Smooth muscle cell (in vitro differentiated cells): Measurements from ENCODE around the gene ATG9A. TPM values are rescaled to one million over a fixed set of nuclear protein-coding genes. Genes with fewer than 3 reads are reported as not detected.

Source experiments
- DNase-seq: peaks from one replicate; lab custom pipeline; 2025; ENCODE audit not compliant: unreplicated experiment; lab: John Stamatoyannopoulos, UW
- H2AFZ ChIP-seq: fragments of 200-600 bp; sonication (generic); 2 replicates; pipeline ENCODE4 v1.6.0; 2016; ENCODE audit warnings: antibody characterized with exemption, low read depth, mild to moderate bottlenecking
- H3F3A ChIP-seq: fragments of 200-600 bp; sonication (generic); 2 replicates; pipeline ENCODE4 v1.6.0; 2017; ENCODE audit warnings: antibody characterized with exemption, low read depth
- H3K27ac ChIP-seq: fragments of 200-600 bp; sonication (generic); 2 replicates; pipeline ENCODE4 v1.5.1; 2016; ENCODE audit warnings: low read depth, mild to moderate bottlenecking
- H3K27me3 ChIP-seq: fragments of 200-600 bp; sonication (generic); 2 replicates; pipeline ENCODE4 v1.6.1; 2016; ENCODE audit warnings: low read depth, mild to moderate bottlenecking
- H3K36me3 ChIP-seq: fragments of 200-600 bp; sonication (generic); 2 replicates; pipeline ENCODE4 v1.5.1; 2016; ENCODE audit warnings: low read depth
- H3K4me1 ChIP-seq: fragments of 200-600 bp; sonication (generic); 2 replicates; pipeline ENCODE4 v1.5.1; 2016; ENCODE audit warnings: low read depth
- H3K4me2 ChIP-seq: fragments of 200-600 bp; sonication (generic); 2 replicates; pipeline ENCODE4 v1.6.0; 2016; ENCODE audit warnings: mild to moderate bottlenecking
- H3K4me3 ChIP-seq: fragments of 200-600 bp; sonication (generic); 2 replicates; pipeline ENCODE4 v1.5.1; 2016; ENCODE audit warnings: mild to moderate bottlenecking
- H3K79me2 ChIP-seq: fragments of 200-600 bp; sonication (generic); 2 replicates; pipeline ENCODE4 v1.6.0; 2016; ENCODE audit warnings: low read depth, mild to moderate bottlenecking
- H3K9ac ChIP-seq: fragments of 200-600 bp; sonication (generic); 2 replicates; pipeline ENCODE4 v1.6.0; 2016; ENCODE audit warnings: low read depth
- H3K9me3 ChIP-seq: fragments of 200-600 bp; sonication (generic); replicated peaks from 2 replicates; pipeline ENCODE4 v1.5.1; 2016; ENCODE audit warnings: low read depth
- H4K20me1 ChIP-seq: fragments of 200-600 bp; sonication (generic); 2 replicates; pipeline ENCODE4 v1.6.0; 2016; ENCODE audit warnings: low read depth
- CTCF ChIP-seq: fragments of 200-600 bp; sonication (generic); IDR thresholded peaks from 2 replicates; pipeline ENCODE4 v1.5.1; 2017; ENCODE audit warnings: borderline replicate concordance, mild to moderate bottlenecking, antibody characterized with exemption; ENCODE audit not compliant: insufficient read depth, poor library complexity, severe bottlenecking
- WGBS: methylation state at CpG from one replicate; pipeline ENCODE4 v1.1.7; 2016; ENCODE audit warnings: low lambda C conversion rate; 5-methylcytosine and 5-hydroxymethylcytosine counted together
- polyA plus RNA-seq: library from polyadenylated mRNA; unstranded; fragments of >200 nt; fragmentation: Nextera tagmentation; extraction: Ambion mirVana; gene quantifications from 2 replicates; pipeline ENCODE4 v1.2.1, GENCODE V29; 2016
- total RNA-seq: library from RNA; depleted of rRNA; stranded (reverse); fragments of >200 nt; gene quantifications from 2 replicates; pipeline ENCODE4 v1.2.3, GENCODE V29; 2014

Gene ATG9A
- total and polyA plus RNA-seq, 2 experiments from 2014 or later = 58.1 to 61.6 TPM

GRCh38 chr2:219252570-219252899 is 23.1 kb upstream of the ATG9A start:
- H2AFZ ChIP-seq = no peak overlapping the region
- TF ChIP-seq CTCF = no peak
- H3K9me3 ChIP-seq = no peaks in the 10 kb centered on the region
- no peaks in the 10 kb centered on the region for H4K20me1 ChIP-seq
- 14% methylated on average over 9 of the region's 9 CpGs for WGBS
- H3K4me3 ChIP-seq = peak overlapping the region; percentile 57
- no peak overlapping the region for H3K9ac ChIP-seq
- H3K79me2 ChIP-seq = no peaks in the 10 kb centered on the region
- no peak overlapping the region for H3K27ac ChIP-seq
- peak overlapping the region; percentile 92 for H3K4me2 ChIP-seq
- no peak for DNase-seq
- peaks cover 17% of the 10 kb centered on the region for H3F3A ChIP-seq
- peaks cover 54% of the 10 kb centered on the region for H3K27me3 ChIP-seq
- H3K36me3 ChIP-seq = no peaks in the 10 kb centered on the region
- peaks cover 20% of the 10 kb centered on the region for H3K4me1 ChIP-seq

DNA sequence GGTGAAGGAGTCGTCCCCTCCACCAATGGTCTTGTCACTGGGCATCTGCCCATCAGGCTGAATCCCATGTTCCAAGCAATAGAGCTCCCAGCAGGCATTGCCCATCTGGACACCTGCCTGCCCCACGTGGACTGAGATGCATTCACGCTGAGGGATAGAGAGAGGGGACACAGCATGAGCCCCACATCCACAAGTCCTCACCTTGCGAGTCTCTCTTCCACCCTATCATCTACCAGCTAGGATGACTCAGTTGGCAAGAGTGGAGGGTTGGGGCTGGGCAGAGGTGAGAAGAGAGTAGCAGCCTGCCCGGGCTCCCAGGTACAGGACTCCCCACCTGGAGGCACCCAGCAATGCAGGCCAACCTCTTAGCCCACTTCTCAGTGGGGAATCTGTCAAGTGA is 22.6 kb upstream of the ATG9A start:
- H3K27me3 ChIP-seq = peaks cover 54% of the 10 kb centered on the region
- no peak for DNase-seq
- 68% methylated on average over 5 of the region's 5 CpGs for WGBS
- no peaks in the 10 kb centered on the region for H3K9me3 ChIP-seq
- no peak overlapping the region for H3K4me3 ChIP-seq
- peaks cover 20% of the 10 kb centered on the region for H3K4me1 ChIP-seq
- no peak overlapping the region for H3K9ac ChIP-seq
- H3F3A ChIP-seq = peaks cover 17% of the 10 kb centered on the region
- peak overlapping the region; percentile 29 for H3K4me2 ChIP-seq
- H2AFZ ChIP-seq = no peak overlapping the region
- no peaks in the 10 kb centered on the region for H3K36me3 ChIP-seq
- H4K20me1 ChIP-seq = no peaks in the 10 kb centered on the region
- no peaks in the 10 kb centered on the region for H3K79me2 ChIP-seq
- H3K27ac ChIP-seq = no peak overlapping the region
- no peak for TF ChIP-seq CTCF

- Histone ChIP-seq H3K4me3 (no peak overlapping the region), H4K20me1 (no peaks in the 10 kb centered on the region), H3K4me2 (peak overlapping the region; percentile 29), H3K4me1 (peaks cover 20% of the 10 kb centered on the region), H3K9ac (no peak overlapping the region), H3K27ac (no peak overlapping the region), H3K79me2 (peaks cover 1% of the 10 kb centered on the region), H2AFZ (no peak overlapping the region), H3K36me3 (no peaks in the 10 kb centered on the region), H3K9me3 (no peaks in the 10 kb centered on the region), H3F3A (peaks cover 17% of the 10 kb centered on the region), H3K27me3 (peaks cover 51% of the 10 kb centered on the region)
- WGBS = 63% methylated on average over 6 of the region's 6 CpGs
- TF ChIP-seq CTCF = no peak
- DNase-seq = no peak
Measured at GRCh38 chr2:219251656-219252055, 22.2 kb upstream of the ATG9A start.

- Histone ChIP-seq H3K9ac (no peak overlapping the region), H4K20me1 (no peaks in the 10 kb centered on the region), H3K4me2 (peak overlapping the region; percentile 58), H3K36me3 (no peaks in the 10 kb centered on the region), H3K27ac (peak overlapping the region; percentile 89), H3K9me3 (no peaks in the 10 kb centered on the region), H3K79me2 (peaks cover 13% of the 10 kb centered on the region), H3K27me3 (peaks cover 37% of the 10 kb centered on the region), H2AFZ (no peak overlapping the region), H3K4me3 (no peak overlapping the region), H3F3A (peaks cover 17% of the 10 kb centered on the region), H3K4me1 (peaks cover 26% of the 10 kb centered on the region)
- no peak for TF ChIP-seq CTCF
- WGBS = 92% methylated on average over 22 of the region's 22 CpGs
- no peak for DNase-seq
Measured at GRCh38 chr2:219250049-219250781, 20.8 kb upstream of the ATG9A start.
